ENCODE data around the gene ATF6.

ATF6 gene

DNA sequence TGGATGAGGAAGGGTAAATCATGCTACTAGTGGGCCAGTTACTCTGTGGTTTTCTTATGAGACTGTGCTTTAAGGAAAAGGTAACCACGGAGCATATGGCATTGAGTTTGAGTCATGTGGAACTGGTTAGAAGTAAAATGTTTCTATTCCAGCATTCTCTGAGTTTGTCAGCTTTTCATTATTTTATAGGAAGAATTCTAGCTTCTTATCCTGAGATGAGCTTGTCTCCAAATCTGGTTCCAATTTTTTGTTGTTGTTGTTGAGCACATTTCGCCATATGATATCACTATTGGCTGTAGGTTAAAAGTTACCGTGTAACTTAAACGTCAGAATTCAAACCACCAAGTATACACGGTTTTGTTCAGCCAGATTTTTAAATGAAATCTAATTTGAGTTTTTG lies 69.9 kb downstream of the ATF6 start:
- no peak for DNase-seq

DNA sequence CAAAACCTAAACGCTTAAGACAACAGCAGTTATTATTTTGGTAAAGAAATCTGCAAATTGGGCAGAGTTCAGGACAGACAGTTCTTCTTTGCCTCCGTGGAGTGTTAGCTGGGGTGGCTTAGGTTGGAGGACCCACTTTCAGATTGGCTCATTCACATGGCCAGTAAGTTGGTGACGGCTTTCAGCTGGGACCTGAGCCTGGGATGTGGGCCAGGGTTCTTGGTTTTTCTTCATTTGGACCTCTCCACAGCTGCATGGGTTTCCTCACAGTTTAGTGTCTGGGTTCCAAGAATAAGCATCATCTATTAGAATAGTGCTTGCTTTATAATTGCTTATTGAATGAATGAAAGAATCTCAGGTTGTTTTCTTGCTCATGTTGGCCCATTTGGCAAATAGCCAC lies 72.2 kb downstream of the ATF6 start:
- no peak for DNase-seq

- DNase-seq = no peak
Observed at GRCh38 chr1:161838885-161839284, 72.8 kb downstream of the ATF6 start.

GRCh38 chr1:161839591-161839990 lies 73.5 kb downstream of the ATF6 start:
- no peak for DNase-seq

GRCh38 chr1:161840363-161840762 lies 74.2 kb downstream of the ATF6 start:
- DNase-seq = no peak

DNA sequence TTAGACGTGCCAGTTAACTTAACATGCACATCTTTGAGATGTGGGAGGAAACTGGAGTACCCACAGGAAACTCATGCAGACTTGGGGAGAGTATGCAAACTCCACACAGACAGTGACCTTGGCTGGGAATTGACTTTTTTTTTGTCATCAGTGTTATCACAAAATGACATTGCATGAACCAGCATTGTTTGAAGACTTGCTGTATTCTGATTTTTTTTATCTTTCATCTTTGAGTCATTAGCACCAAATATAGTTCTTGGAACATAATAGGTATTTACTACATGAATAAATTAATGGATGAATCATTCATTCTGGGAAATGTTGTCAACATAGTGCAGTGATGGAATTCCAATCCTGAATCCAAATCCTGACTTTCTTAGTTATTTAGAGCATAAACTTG lies 77.0 kb downstream of the ATF6 start:
- DNase-seq = no peak

DNA sequence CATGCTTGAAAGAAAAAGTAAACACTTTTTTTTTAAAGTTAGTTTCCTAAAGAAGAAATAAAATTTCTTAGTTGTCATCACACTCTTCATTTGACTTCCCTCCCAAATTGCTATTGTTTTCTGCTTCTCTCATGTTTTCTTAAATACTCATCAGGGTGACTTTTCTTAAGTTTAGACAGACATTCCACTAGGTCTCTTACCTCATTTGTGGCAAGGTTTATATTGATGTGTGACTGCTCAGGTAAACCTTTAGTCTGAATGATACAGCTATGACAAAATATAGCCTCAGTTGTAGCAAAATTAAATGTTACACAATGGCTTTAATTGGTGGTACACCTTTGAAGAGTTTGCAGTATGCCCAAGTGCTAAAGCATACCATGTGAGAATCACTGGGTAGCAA lies 78.6 kb downstream of the ATF6 start:
- no peak for DNase-seq

DNA sequence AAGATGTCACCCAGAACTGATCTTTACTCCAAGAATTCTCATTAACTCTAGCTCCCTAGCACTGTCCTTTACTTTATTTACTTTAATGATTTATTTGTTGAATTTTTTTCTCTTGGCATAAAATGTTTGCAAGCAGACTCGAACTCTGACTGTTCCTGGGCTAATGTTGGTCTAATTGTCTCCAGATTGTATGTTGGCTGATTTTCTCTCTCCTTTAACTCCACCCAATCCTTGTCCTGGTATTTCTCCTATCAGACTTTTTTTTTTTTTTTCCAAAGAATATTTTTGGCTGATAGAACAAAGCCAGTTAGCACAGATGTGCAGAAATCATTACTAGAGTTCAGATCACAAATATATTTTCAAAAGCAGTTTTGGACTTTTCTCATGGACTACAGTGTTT lies 82.6 kb downstream of the ATF6 start:
- DNase-seq = no peak

- no peak for DNase-seq
Observed at GRCh38 chr1:161849518-161849917, 83.4 kb downstream of the ATF6 start.

DNA sequence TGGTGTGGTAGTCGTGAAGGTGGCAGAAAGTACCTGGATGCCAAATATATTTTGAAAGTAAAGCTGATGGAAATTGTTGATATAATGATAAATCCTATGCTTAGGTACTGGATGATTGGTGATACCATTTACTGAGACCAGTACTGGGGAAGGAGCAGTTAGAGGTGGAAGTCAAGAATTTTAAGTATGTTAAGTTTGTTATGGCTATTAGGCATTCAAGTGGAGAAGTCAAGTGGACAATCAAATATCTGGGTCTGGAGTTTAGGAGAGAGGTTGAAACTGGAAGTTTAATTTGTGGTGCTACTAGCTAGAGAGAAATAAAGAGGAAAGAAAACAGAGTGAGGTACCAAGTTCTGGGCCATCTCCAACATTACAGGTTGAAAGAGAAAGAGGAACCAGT lies 89.1 kb downstream of the ATF6 start:
- no peak for DNase-seq

DNA sequence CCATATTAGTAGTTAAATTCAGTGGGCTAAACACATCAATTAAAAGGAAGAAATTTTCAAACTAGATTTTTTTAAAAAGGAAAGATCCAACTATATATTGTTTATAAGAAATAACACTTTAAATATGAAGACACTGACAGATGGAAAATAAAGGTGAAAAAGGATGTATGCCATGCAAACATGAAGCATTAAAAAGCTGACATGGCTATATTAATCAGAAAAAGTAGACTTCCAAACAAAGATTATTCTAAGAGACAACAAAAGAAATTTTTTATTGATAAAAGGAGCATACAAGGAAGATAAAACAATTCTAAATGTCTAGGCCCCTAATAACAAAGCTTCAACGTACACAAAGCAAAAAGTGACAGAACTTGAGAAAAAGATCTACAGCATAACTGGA lies 92.2 kb downstream of the ATF6 start:
- DNase-seq = no peak

GRCh38 chr1:161863549-161863948 lies 97.4 kb downstream of the ATF6 start:
- no peak for DNase-seq

- DNase-seq = no peak
Observed at GRCh38 chr1:161864577-161864976, 98.5 kb downstream of the ATF6 start.

- DNase-seq = no peak
Observed at GRCh38 chr1:161866241-161866640, 100.1 kb downstream of the ATF6 start.

DNA sequence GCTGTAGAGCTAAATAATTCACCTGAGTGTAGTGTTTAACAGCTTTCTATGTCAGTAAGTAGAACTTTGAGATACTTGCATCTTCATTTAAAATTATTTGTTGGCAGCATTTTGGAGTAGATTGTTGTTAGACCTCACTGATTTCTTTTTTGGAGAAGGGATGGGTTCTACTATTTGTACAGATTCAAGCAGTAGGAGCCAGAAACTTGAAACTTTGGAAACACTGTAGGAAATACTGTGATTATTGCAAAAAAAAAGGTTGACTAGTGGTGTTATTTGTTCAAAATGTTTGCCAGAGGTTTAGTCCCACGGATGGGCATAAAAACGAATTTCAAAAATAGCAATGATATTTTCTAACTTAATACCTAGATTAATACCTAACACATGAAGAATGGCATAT lies 102.7 kb downstream of the ATF6 start:
- DNase-seq = no peak

DNA sequence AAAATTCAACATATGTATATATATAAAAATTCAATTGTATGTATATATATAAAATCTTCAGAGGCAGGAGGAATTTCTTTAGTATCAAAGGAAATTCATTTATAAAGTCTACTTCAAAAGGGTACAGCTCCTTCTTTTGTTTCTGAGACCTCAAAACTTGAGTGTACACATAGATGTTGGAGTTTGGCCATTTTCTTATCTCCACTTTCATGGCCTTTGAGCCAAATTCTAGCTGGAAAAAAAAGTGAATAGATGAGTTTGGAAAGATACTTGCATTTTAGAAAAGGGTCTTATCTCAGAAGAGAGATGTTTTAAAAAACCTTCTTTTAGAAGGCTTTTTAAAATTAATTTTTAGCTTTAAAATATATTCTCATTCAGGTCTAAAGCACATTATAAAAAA lies 103.2 kb downstream of the ATF6 start:
- DNase-seq = no peak

DNA sequence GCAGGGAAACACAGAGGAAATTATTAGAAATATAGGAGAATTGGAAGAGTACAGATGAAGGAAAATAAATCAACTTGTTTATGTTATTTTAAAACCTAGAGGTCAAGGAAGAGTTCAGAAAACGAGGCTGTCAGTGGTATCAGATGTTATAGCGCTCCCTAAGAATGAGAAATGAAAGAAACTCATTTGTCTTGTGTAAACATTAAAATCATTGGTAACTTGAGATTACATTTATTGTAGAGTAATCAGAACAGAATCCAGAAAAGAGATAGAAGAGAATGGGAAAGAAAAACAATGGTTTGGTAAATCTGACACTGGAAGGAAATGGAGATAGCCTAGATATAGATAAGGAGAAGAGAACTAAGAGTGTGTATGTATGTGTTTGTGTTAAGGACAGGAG lies 106.4 kb downstream of the ATF6 start:
- no peak for DNase-seq

GRCh38 chr1:161879261-161879660 lies 113.1 kb downstream of the ATF6 start:
- no peak for DNase-seq

DNA sequence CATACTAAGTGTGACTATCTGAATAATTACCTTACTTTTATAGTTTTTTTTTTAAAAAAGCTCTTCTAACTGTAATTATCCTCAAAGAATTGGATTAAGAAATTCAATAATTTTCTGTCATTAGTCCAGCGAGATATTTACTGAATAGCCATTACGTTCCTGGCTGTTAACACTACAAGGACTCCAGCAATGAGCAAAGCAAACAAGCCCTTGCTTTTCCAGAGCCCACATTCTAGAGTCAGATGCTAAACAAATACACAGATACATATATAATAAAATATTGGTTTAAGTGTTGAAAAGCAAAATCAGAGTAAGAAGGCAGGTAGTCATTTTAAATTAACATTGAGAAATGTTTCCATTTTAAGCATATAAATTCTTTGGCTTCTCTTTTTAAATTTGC lies 118.4 kb downstream of the ATF6 start:
- DNase-seq = no peak

- DNase-seq = no peak
Observed at GRCh38 chr1:161885003-161885402, 118.9 kb downstream of the ATF6 start.

DNA sequence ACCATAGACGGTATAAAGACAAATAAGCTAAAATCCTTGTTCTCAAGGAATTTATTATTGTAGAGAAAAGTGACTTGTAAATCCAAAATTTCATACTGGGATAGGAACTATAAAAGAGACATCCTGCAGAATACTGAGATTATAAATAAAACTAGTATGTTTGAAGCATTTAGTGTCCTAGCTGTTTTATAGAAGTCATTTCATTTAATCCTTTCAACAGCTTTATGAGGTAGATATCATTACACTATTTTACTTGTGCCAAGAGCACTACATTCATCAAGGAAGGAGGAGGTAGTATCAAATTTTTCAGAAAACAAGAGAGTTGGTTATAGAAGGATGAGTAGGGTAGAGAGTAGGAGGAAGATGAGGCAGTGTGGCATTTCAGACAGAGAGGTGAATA lies 119.6 kb downstream of the ATF6 start:
- no peak for DNase-seq

DNA sequence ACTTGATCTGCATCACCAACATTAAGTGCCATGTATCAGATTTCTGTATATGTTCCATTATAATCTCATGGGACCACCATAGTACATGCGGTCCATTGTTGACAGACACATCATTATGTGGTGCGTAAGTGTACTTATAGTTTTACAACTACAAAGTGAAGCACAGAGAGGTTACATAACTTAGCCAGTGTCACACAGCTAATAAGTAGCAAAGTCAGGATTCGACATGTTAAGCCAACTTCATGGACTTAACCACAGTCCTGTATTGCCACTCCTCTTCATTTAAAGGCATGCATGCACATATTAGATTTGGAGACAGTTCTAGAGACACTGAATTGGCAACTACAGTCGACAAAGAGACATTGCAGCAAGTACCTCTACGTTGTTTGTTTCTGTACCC lies 120.5 kb downstream of the ATF6 start:
- DNase-seq = no peak

DNA sequence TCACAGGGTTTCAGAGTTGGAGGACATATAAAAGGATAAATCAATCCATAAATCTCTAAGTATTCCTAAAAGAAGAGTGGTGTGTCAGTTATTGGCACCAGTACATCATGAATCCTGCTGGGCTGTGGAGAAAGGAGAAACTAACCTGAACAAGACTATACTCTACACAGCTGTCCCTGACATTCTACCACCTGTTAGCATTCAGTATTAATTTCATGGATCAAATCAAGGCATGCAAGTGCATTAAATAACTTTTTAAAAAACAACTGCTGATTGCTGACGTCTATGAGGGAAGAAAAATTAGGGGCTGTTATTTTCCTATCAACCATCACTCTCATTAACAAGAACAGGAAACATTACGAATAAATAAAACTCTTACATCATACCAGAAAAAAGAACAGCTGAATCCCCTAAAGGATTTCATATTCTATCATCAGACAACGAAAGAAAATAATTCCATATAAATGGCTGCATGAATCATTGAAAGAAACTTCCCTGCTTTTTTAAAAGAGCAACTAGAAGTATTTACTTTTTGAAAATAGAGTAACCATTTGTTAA lies 121.7 kb downstream of the ATF6 start:
- DNase-seq = no peak

DNA sequence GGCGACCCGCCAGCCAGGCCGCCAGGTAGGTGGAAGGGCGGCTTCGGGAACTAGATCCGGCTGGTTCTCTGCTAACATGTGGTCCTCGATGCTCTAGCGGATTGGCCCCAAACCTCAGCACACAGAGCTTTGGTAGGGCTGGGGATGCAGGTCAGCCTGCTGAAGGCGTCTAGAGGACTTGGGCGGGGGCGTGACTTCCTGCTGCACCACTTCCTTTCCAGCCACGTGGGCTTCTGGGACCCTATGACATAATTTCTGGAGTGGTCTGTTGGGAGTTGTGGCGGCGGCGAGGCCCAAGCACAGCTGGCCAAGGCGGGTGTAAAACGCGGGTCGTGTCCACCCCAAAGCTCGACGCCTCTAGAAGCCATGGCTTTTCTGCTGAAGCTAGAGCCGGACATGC lies 124.5 kb downstream of the ATF6 start:
- DNase-seq = no peak

- DNase-seq = no peak
Observed at GRCh38 chr1:161899091-161899490, 133.0 kb downstream of the ATF6 start.

- no peak for DNase-seq
Observed at GRCh38 chr1:161900160-161900559, 134.0 kb downstream of the ATF6 start.

All from activated naive CD4-positive, alpha-beta T cell (primary cell).